ENCODE data around the gene NUDT13. TPM values are rescaled to one million over a fixed set of nuclear protein-coding genes. Genes with fewer than 3 reads are reported as not detected.
"Not testable (repeated sequence)": the region's sequence is repeated elsewhere in the genome, so short reads cannot be mapped to it uniquely, and the experiment has no call there.

Gene NUDT13
- total and polyA plus RNA-seq, 11 donors, result 1.8 to 5.8 (median 3.2) TPM

DNA sequence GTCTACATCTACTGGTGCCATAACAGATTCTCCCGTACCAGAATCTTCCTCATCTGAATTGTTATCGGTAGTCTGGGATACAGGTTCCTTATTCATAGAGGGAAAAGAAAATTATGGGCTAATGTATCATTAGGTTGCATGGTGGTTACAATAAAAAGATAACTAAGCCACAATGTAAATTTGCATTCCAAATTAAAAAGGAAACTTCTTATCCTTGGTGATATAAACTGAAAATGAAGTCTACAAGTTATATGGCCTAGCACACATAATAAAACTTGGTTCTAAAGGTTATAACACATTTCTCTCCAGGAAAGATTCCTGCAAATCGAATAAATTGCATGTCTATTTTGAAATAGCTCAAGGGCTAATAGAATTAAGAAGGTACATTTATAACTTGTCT lies 24.5 kb downstream of the NUDT13 start:
- no peak overlapping the region for H3K27ac ChIP-seq
- H3K27me3 ChIP-seq, result no peaks in the 10 kb centered on the region
- no peaks in the 10 kb centered on the region for H3K9me3 ChIP-seq
- H3K36me3 ChIP-seq, result peaks cover 0 to 100% (median 96%) of the 10 kb centered on the region in 9 donors
- no peaks in the 10 kb centered on the region for H3K4me1 ChIP-seq
- intact Hi-C loops (cut with DNase I), result loop anchor here in 1 of 10 donors (5.0 kb wide), 1 partner anchor 82 kb away; no protein-coding TSS in a partner anchor
- DNase-seq, result no peak
- no peak for TF ChIP-seq POLR2A (IDR thresholded peaks at IDR 0.05)
- TF ChIP-seq, protein P1, sequence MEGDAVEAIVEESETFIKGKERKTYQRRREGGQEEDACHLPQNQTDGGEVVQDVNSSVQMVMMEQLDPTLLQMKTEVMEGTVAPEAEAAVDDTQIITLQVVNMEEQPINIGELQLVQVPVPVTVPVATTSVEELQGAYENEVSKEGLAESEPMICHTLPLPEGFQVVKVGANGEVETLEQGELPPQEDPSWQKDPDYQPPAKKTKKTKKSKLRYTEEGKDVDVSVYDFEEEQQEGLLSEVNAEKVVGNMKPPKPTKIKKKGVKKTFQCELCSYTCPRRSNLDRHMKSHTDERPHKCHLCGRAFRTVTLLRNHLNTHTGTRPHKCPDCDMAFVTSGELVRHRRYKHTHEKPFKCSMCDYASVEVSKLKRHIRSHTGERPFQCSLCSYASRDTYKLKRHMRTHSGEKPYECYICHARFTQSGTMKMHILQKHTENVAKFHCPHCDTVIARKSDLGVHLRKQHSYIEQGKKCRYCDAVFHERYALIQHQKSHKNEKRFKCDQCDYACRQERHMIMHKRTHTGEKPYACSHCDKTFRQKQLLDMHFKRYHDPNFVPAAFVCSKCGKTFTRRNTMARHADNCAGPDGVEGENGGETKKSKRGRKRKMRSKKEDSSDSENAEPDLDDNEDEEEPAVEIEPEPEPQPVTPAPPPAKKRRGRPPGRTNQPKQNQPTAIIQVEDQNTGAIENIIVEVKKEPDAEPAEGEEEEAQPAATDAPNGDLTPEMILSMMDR (IDR thresholded peaks at IDR 0.05), result no peak
- ATAC-seq, result no peak
- no peak overlapping the region for H3K4me3 ChIP-seq
- 89 to 97% (median 96%) methylated on average over 3 of the region's 3 CpGs for WGBS, 4 donors

DNA sequence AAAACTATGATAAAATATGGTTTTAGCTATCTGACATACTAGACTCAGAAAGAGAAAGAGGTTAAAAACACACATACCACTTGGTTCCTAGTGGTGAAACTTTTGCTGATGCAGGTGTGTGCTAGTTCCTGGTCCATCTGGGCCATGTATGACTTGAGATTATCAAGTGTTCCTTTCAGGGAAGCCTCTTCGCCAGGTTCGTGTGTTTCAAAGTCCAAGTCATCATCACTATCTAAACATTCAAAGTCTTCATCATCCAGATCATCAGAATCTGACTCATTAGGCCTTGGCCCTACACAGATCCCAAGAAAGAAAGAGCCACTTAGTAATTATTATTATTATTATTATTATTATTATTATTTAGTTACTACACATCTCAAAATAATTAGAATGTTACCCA lies 26.4 kb downstream of the NUDT13 start:
- TF ChIP-seq POLR2A (IDR thresholded peaks at IDR 0.05), result no peak
- TF ChIP-seq, protein P1 (IDR thresholded peaks at IDR 0.05), result no peak
- no peak overlapping the region for H3K27ac ChIP-seq
- no peaks in the 10 kb centered on the region for H3K9me3 ChIP-seq
- ATAC-seq, result no peak
- H3K27me3 ChIP-seq, result no peaks in the 10 kb centered on the region
- intact Hi-C loops (cut with DNase I), result no loop called here
- no peaks in the 10 kb centered on the region for H3K4me1 ChIP-seq
- no peak for DNase-seq
- WGBS, 4 donors, result 88 to 97% (median 91%) methylated on average over 2 of the region's 2 CpGs
- H3K4me3 ChIP-seq, result no peak overlapping the region
- peaks cover 0 to 100% (median 99%) of the 10 kb centered on the region in 9 donors for H3K36me3 ChIP-seq

DNA sequence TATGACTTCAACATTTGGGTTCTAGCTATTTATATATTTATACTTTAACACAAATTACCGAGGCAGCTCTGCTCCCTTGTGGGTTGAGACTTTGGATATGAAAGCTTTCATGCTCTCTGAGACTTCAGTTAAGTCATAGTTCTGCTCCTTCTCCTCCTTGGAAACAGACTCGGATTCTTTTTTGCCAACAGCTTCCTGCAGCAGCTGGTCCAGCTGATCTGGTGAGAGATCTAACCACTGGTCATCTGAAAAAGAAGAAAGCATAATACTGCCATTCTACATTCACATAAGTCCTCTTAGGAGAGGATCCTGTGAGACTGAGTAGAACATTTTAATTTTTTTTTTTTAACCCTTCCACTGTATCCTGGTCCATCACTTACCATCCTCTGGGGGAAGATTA lies 29.0 kb downstream of the NUDT13 start:
- WGBS, 4 donors, result 50 to 60% (median 54%) methylated on average over 2 of the region's 2 CpGs
- intact Hi-C loops (cut with DNase I), result no loop called here
- ATAC-seq, result no peak

DNA sequence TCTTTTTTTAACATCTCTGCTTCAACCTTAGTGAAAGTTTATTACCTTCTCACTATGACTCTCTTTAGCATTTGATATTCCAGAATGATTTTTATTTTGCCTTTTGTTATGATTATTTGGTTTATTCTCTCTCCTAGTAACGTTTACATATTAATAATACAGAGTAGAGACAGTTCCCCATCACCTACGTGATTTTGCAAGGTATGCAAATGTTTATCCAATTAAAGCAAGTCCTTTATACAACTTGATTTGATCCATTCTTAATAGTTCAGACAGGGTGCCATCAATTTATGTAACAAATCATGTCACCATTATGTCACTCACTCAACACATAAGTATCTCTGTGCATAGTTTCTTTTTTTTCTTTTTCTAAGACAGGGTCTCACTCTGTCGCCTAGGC lies 31.3 kb downstream of the NUDT13 start:
- TF ChIP-seq POLR2A (IDR thresholded peaks at IDR 0.05), result no peak
- TF ChIP-seq, protein P1 (IDR thresholded peaks at IDR 0.05), result no peak
- intact Hi-C loops (cut with DNase I), result no loop called here
- no peak for ATAC-seq
- no peak for DNase-seq
- H3K4me1 ChIP-seq, result no peaks in the 10 kb centered on the region
- H3K9me3 ChIP-seq, result no peaks in the 10 kb centered on the region
- no peak overlapping the region for H3K27ac ChIP-seq
- peaks cover 0 to 100% (median 99%) of the 10 kb centered on the region in 9 donors for H3K36me3 ChIP-seq
- WGBS, 4 donors, result 86 to 91% (median 91%) methylated on average over 3 of the region's 3 CpGs
- H3K27me3 ChIP-seq, result no peaks in the 10 kb centered on the region
- H3K4me3 ChIP-seq, result no peak overlapping the region

More for the DNA sequence above, 29.0 kb downstream of the NUDT13 start:
- no peak overlapping the region for H3K27ac ChIP-seq
- H3K4me1 ChIP-seq, result no peaks in the 10 kb centered on the region
- TF ChIP-seq, protein P1 (IDR thresholded peaks at IDR 0.05), result no peak
- TF ChIP-seq POLR2A (IDR thresholded peaks at IDR 0.05), result no peak
- H3K27me3 ChIP-seq, result no peaks in the 10 kb centered on the region
- peaks cover 0 to 100% (median 99%) of the 10 kb centered on the region in 9 donors for H3K36me3 ChIP-seq
- H3K4me3 ChIP-seq, result no peak overlapping the region
- no peak for DNase-seq
- H3K9me3 ChIP-seq, result no peaks in the 10 kb centered on the region

DNA sequence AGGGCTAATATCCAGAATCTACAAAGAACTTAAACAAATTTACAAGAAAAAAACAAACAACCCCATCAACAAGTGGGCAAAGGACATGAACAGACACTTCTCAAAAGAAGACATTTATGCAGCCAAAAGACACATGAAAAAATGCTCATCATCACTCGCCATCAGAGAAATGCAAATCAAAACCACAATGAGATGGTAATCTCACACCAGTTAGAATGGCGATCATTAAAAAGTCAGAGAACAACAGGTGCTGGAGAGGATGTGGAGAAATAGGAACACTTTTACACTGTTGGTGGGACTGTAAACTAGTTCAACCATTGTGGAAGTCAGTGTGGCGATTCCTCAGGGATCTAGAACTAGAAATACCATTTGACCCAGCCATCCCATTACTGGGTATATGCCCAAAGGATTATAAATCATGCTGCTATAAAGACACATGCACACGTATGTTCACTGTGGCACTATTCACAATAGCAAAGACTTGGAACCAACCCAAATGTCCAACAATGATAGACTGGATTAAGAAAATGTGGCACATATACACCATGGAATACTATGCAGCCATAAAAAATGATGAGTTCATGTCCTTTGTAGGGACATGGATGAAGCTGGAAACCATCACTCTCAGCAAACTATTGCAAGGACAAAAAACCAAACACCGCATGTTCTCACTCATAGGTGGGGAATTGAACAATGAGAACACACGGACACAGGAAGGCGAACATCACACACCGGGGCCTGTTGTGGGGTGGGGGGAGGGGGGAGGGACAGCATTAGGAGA lies 40.6 kb downstream of the NUDT13 start:
- H3K27me3 ChIP-seq; H3K4me3 ChIP-seq; ATAC-seq; H3K9me3 ChIP-seq; intact Hi-C loops (cut with DNase I); H3K27ac ChIP-seq; H3K4me1 ChIP-seq; DNase-seq: not testable (repeated sequence)
- peaks cover 0 to 98% (median 88%) of the 10 kb centered on the region in 9 donors for H3K36me3 ChIP-seq
- WGBS, 4 donors, result 77 to 98% (median 89%) methylated on average over 7 to 8 of the region's 8 CpGs

Measured in heart left ventricle (tissue), 16 donors.